HG02642 (cell line): Measurements from ENCODE around the gene RPL41.
A peak's percentile ranks its signal among the peaks of the same experiment; 100 is the strongest.
"Not testable (repeated sequence)": the region's sequence is repeated elsewhere in the genome, so short reads cannot be mapped to it uniquely, and the experiment has no call there.

ENCODE experiments used
- ATAC-seq: cut with Tn5 transposase; IDR thresholded peaks from one replicate; pipeline ENCODE4 v1.9.1; 2021; ENCODE audit warnings: mild to moderate bottlenecking; ENCODE audit not compliant: unreplicated experiment, poor library complexity

Gene RPL41

GRCh38 chr12:56152756-56153677, 36.6 kb downstream of the RPL41 start:
- ATAC-seq: no peak

GRCh38 chr12:56153678-56154065, 37.2 kb downstream of the RPL41 start:
- no peak for ATAC-seq

- ATAC-seq: no peak
These were observed 37.9 kb downstream of the RPL41 start for GRCh38 chr12:56154246-56154771.

GRCh38 chr12:56154818-56155217, 38.4 kb downstream of the RPL41 start:
- ATAC-seq: no peak

- ATAC-seq: no peak
These were observed 38.9 kb downstream of the RPL41 start for GRCh38 chr12:56155256-56155845.

- not testable (repeated sequence) for ATAC-seq
These were observed 40.2 kb downstream of the RPL41 start for GRCh38 chr12:56156464-56157200.

GRCh38 chr12:56157201-56158028, 41.0 kb downstream of the RPL41 start:
- peak; percentile 34 for ATAC-seq

- ATAC-seq: peak; percentile 91
These were observed 41.8 kb downstream of the RPL41 start, which contains the start of gene MYL6 for GRCh38 chr12:56158029-56158925. MYL6 (plus strand) TSS chr12:56158359; CDS start chr12:56158402, 43 bp downstream.

- ATAC-seq: no peak
These were observed 42.6 kb downstream of the RPL41 start for GRCh38 chr12:56158926-56159461.

- ATAC-seq: no peak
These were observed 43.2 kb downstream of the RPL41 start for GRCh38 chr12:56159482-56160192.

- no peak for ATAC-seq
These were observed 43.8 kb downstream of the RPL41 start for GRCh38 chr12:56160193-56160763.

- no peak for ATAC-seq
These were observed 44.7 kb downstream of the RPL41 start for GRCh38 chr12:56160894-56161689.

GRCh38 chr12:56161690-56162351, 45.4 kb downstream of the RPL41 start:
- ATAC-seq: no peak

- no peak for ATAC-seq
These were observed 46.2 kb downstream of the RPL41 start for GRCh38 chr12:56162468-56163290.

GRCh38 chr12:56163533-56164344, 47.3 kb downstream of the RPL41 start:
- ATAC-seq: no peak
